Erythroblast (primary cell): ENCODE data around the gene MARCHF2.

Experiments
- DNase-seq, 2 experiments: peaks; one replicate each; lab custom pipeline; 2025; lab: John Stamatoyannopoulos, UW
- GATA1 ChIP-seq: IDR thresholded peaks from 2 replicates; pipeline ENCODE4 v1.6.1; 2011; ENCODE audit warnings: low read depth, mild to moderate bottlenecking, control low read depth, low read length, moderate library complexity
- POLR2A ChIP-seq: IDR thresholded peaks from 2 replicates; pipeline ENCODE4 v1.6.1; 2011; ENCODE audit warnings: mild to moderate bottlenecking, low read length

Gene MARCHF2

DNA sequence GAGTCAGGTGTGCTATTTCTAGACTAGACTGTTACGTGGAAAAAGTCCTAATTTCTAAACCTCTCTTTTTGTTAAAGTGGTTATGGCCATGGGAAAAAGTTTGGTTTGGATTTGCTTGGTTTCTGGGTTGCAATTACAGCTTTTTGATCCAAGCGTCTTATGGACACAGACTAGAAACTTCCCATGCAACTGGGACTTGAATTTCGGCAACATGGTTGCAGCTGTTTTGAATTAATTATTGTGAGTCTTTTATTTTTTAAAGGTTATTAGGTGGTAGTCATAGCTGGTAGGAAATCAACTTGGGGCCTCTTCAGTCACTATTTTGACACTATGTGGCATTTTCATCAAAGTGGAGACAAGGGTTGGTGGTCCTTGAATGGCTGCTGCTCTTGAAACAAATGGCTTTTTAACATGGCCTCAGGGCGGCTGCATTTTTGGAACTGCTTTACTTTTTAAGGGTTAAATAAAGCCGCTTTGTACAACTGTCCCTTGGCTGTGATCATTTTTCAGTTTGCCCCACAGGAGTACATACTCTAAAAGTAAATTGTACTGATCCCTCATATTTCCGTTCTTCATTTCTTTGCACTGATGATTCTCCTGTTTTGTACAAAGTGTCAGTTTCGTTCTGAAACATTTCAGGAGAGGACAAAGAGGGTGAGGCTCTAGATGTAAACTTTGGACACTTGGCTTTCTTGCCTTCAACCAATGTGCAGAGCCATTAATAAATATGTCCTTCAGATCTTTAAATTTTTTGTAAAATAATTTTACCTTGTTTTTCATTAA, 47.6 kb downstream of the MARCHF2 start:
- TF ChIP-seq GATA1, result no peak
- TF ChIP-seq POLR2A, result no peak
- DNase-seq, result no peak

DNA sequence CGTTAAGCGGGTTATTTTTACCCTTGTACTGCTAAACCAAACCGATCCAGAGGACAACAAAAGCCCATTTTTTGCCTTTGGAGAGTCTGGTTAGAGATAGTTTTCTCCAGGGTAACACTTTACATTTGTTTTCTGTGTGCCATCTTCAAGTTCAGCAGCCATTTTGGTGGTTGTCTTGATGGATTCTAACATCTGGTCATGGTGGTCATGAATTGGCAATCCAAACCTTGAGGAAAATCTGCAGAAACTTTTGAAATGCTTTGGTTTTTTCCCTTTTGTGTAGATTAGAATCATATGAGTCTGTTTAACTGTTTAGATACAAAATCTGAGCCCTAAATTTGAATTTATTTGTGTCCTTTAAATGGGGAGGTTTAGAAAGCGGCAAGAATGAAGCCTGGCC, 48.3 kb downstream of the MARCHF2 start:
- DNase-seq, result no peak
- TF ChIP-seq GATA1 (no peak), POLR2A (no peak)

DNA sequence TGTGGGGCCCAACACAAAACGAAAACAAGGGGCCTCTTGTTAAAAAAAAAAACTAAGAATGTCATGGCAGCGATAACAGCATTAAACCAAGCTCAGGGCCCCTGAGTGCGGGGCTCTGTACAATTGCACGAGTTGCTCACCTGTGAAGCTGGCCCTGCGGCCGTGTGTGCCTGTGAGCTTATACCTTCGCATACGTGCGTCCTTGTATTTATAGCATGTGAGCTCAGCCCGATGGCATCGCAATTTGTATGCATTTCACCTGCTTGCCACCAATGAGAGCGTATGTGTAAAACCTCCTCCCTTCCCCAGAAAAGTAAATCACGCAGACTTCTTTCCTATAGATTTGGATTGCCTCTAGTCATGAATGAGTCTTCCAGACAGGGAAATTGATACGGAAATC, 48.8 kb downstream of the MARCHF2 start:
- TF ChIP-seq POLR2A (no peak), GATA1 (no peak)
- no peak for DNase-seq

DNA sequence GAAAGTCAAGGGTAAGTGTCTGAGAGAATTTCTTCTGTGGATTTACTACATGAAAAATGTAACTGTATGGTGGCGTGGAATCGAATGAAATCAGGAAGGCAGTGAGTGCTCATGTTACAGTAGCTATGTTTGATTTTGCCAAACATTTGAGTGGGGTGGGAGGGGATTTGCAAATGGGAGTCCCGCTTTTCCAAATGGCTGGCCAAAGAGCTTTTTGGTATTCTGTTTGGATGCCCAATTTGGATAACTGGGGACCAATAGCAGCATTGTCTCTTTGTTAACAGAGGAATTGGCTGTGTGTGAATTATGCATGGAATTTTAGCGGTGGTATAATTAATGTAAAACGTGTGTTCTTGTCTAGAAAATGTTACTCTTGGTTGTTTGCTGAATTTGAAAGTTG, 49.5 kb downstream of the MARCHF2 start:
- no peak for TF ChIP-seq POLR2A
- DNase-seq, result no peak

DNA sequence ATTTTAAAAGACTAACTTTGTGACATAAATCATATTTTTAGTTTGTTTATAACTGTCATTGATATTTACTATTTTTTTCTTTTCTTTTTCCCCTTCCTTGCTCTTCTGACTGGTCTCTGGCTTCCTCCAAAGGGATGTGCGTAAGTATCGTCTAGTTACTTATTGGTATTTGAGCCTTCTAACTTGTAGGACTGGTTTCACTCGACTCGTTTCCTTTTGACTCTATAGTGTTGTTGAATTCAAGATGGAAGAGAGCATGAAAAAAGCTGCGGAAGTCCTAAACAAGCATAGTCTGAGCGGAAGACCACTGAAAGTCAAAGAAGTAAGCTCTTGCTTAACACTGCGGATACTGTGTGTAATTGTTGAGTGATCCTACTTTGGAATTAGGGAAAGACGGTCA, 50.3 kb downstream of the MARCHF2 start:
- DNase-seq, result no peak
- TF ChIP-seq GATA1 (no peak), POLR2A (no peak)

DNA sequence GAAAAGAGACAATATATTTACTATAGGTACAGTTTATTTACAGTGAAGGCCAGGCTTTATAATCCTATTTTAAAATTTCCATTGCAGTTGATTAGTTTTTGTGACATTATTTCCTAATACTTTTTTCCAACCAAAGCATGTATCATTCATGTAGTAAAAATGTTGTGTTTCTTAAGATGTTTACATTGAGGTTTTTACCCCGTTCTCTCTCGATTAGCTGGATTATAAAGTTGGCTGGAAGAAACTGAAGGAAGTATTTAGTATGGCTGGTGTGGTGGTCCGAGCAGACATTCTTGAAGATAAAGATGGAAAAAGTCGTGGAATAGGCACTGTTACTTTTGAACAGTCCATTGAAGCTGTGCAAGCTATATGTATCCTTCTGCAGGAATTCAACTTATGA, 52.9 kb downstream of the MARCHF2 start:
- TF ChIP-seq POLR2A, result no peak
- no peak for TF ChIP-seq GATA1
- no peak for DNase-seq

DNA sequence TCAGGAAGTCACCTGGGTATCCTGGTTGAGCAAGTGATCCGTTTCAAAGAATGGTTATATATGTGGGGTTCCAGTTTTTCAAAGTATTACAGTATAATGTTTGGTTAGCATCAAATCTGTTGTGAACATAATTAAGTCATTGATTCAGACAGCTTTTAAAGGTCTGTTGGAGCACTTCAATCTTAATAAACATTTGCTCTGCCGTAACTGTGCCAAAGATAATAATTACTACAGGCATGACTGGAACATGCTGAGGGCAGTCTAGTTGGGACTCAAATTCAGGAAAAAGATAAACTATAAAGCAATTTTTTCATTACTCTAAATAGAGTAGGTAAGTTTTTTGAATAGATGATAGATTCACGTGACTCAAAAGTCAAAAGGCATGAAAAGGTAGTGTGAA, 55.0 kb downstream of the MARCHF2 start:
- DNase-seq, result no peak
- no peak for TF ChIP-seq GATA1
- no peak for TF ChIP-seq POLR2A

DNA sequence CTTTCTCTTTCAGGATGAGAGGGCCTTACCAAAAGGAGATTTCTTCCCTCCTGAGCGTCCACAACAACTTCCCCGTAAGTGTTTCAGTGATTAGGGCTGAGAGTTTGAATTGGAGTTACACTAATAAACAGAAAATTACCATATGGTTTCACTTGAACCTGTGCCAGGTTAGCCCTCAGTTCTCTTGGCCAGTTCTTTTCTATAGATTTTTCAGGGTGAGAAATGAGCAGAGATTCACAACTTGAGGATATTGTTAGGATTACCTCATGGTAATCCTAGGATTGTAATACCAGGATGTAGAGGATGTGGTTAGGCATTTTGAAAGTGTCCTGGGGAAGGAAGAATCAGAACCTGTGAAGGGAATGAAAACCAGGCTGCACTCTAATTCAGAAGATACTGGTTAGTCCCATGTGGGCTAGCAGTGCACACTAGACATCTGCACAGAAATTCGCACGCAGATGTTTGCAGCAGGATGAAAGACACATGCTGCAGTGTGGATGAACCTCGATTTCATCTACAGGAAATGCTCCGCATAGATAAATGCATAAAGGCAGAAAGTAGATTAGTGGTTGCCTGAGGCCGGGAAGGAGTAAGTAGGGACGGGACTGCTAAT, 55.8 kb downstream of the MARCHF2 start:
- DNase-seq, result no peak
- TF ChIP-seq GATA1, result no peak
- no peak for TF ChIP-seq POLR2A

DNA sequence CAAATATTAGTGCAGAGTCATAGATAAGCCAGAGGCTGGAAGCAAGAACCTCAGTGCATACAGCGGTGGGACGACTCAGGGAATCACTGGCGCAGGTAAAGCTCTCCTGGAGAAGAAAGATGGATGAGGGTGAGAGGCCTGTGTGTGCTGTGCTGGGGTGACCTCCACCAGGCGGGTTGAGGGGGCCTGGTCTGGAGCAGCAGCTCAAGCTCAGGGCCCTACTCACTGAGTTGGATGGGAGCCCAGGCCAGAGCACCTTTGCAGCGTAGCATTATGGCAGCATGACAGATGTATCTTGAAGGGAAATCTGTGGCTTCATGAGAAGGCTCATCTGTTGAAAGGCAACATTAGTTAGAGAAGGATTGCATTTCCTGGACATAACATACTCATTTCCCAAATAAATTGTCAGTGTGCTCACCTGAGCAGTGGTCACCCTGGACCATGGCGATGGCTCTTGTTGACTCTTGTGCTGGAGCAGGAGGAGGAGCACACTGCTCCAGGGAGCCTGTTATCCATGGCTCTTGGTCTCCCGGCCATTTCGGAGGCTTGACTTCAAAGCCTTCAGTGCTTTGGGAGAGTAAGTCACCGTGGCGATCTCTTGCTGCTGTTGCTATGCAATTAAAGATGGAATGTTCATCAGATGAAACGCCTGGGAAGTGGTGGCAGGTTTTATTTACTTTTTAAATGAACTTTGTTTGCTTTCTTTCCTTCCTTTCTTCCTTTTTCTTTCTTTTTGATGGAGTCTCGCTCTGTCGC, 56.7 kb downstream of the MARCHF2 start:
- no peak for DNase-seq
- no peak for TF ChIP-seq POLR2A
- no peak for TF ChIP-seq GATA1

DNA sequence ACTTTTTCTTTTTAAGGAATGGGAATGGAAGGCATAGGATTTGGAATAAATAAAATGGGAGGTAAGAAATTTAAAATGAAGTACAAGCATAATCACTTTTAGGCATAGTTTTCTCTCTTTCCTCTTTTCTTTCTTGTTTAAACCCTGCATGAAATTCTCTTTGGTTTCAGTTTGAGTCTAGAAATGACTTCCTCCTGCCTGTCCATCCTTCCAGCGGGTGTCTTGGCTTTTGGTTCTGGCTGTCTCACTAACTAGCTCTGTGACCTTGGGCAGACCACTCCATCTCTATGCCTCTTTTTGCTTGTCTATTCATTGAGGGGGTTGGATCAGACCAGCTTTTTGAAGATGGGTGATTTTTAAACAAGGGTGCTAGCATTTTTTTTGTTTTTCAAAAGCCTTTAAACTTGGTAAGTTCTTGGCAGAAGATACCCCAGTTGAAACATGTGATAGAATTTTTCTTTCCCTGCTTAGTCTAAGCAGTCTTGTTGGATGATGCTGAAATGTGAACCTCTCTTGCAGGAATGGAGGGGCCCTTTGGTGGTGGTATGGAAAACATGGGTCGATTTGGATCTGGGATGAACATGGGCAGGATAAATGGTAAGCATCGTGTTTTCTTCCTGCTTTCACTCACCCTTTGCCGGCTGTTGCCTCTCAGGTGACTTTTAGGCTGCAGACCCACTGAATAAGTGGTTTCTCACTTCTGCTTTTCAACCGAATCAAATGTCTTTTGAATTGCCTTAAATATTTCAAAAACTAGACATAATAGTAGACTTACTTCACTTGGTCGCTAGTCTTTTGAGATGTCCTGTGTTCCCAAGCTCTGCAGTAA, 60.8 kb downstream of the MARCHF2 start:
- TF ChIP-seq POLR2A (no peak), GATA1 (no peak)
- no peak for DNase-seq

DNA sequence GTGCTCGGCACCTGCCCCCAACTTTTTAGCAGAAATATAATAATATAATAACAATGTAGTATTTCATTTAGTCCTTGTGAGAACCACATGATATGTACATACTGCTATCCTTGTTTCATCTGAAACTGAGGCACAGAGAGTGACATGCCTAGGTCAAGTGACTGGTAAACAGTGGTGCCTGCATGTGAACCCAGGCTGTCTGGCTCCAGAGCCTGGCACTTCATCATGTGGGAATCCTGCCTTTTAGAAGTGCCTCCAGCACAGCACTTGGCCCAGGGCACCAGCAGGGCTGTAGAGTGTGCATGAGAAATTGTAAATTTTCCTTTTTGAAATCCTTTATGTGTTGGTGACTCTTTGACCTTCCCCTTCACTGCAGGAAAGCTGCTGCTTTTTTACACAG, 61.9 kb downstream of the MARCHF2 start:
- TF ChIP-seq GATA1 (no peak), POLR2A (no peak)

DNA sequence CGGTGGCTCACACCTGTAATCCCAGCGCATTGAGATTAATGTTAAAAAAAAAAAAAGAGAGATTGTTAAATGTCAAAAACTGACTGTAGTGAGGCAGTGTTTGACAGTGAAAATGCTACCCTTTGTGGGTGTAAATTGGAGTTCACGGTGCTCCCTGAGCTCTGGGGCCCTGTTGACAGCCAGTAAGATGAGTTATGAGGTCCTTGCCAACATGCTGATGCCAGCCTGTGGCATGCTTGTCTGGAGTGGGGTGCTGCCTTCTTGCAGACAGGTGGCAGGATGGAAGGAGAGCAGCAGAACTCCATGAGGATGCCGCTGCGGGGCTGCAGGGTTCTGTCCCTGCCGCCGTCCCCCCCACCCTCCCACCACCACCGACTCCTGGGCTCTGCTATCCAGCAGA, 63.4 kb downstream of the MARCHF2 start:
- TF ChIP-seq POLR2A (no peak), GATA1 (no peak)
- no peak for DNase-seq

More for the DNA sequence above, 61.9 kb downstream of the MARCHF2 start:
- DNase-seq, result no peak

DNA sequence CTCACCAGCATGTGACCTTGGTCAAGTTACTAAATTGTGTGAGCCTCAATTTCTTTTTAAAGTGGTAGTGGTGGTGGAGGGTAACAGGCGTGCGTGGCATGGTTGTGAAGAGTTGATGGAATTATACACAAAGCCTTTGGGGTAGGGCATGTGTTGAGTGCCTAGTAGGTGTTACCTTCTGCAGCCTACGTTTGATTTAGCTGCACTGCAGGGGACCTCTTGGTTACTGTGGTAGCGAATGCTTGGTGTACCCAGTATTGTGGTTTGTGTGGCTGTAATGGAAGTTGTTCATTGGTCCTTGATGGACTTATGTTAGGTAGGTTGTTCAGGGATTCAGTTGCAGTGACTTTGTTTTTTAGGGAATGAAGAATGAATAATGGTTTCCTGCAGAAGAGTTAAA, 64.8 kb downstream of the MARCHF2 start:
- no peak for DNase-seq

More for the DNA sequence above, 64.8 kb downstream of the MARCHF2 start:
- no peak for TF ChIP-seq GATA1
- TF ChIP-seq POLR2A, result no peak
